ENCODE data around the gene MYO9B. TPM values are rescaled to one million over a fixed set of nuclear protein-coding genes. Genes with fewer than 3 reads are reported as not detected.

Gene MYO9B
- total RNA-seq, 1 donor from 2014 or later, result 123 TPM

GRCh38 chr19:17078920-17079709, 3.5 kb downstream of the MYO9B start:
- H3K9ac ChIP-seq (ENCODE audit: low read length), result peak overlapping the region; percentile 98
- peaks cover 57% of the 10 kb centered on the region for H4K20me1 ChIP-seq (ENCODE audit: insufficient read depth, low read length)
- Mint-ChIP-seq H3K4me1 (ENCODE audit: low read depth, unreplicated experiment) (peaks cover 36% of the 10 kb centered on the region), H3K4me3 (ENCODE audit: unreplicated experiment) (peak overlapping the region; percentile 78), H3K36me3 (ENCODE audit: low read depth, unreplicated experiment) (peaks cover 9% of the 10 kb centered on the region), H3K27me3 (ENCODE audit: low read depth, unreplicated experiment) (no peaks in the 10 kb centered on the region), H3K9me3 (ENCODE audit: unreplicated experiment) (no peaks in the 10 kb centered on the region), H3K27ac (ENCODE audit: unreplicated experiment) (peak overlapping the region; percentile 96)
- peak overlapping the region; percentile 94 for H3K4me2 ChIP-seq (ENCODE audit: low read length)
- H3K36me3 ChIP-seq (ENCODE audit: insufficient read depth, low read length), result peaks cover 7% of the 10 kb centered on the region
- H3K9me3 ChIP-seq (ENCODE audit: insufficient read depth, low read depth, low read length), result no peaks in the 10 kb centered on the region
- peaks cover 89% of the 10 kb centered on the region for H3K79me2 ChIP-seq (ENCODE audit: insufficient read depth, low read length)
- no peaks in the 10 kb centered on the region for H3K27me3 ChIP-seq (ENCODE audit: insufficient read depth, low read length)
- H3K27ac ChIP-seq (ENCODE audit: low read depth, low read length), result peak overlapping the region; percentile 99
- H2AFZ ChIP-seq (ENCODE audit: low read depth, low read length), result peak overlapping the region; percentile 9
- H3K4me3 ChIP-seq (ENCODE audit: insufficient read depth, low read depth, low read length), result peak overlapping the region; percentile 63
- no peak for FAIRE-seq
- H3K4me1 ChIP-seq (ENCODE audit: insufficient read depth, low read length), result peaks cover 43% of the 10 kb centered on the region
- TF ChIP-seq CTCF (IDR thresholded peaks at IDR 0.05; ENCODE audit: insufficient read depth, low read depth, low read length) (no peak), EZH2 (IDR thresholded peaks at IDR 0.05; ENCODE audit: insufficient read depth, low read length) (no peak)
- DNase-seq (ENCODE audit: low read depth), result peak; percentile 26

GRCh38 chr19:17079710-17080439, 4.3 kb downstream of the MYO9B start:
- Mint-ChIP-seq H3K27ac (ENCODE audit: unreplicated experiment) (peak overlapping the region; percentile 96), H3K27me3 (ENCODE audit: low read depth, unreplicated experiment) (no peaks in the 10 kb centered on the region), H3K36me3 (ENCODE audit: low read depth, unreplicated experiment) (peaks cover 9% of the 10 kb centered on the region), H3K9me3 (ENCODE audit: unreplicated experiment) (no peaks in the 10 kb centered on the region), H3K4me3 (ENCODE audit: unreplicated experiment) (peak overlapping the region; percentile 78), H3K4me1 (ENCODE audit: low read depth, unreplicated experiment) (peaks cover 36% of the 10 kb centered on the region)
- peak; percentile 91 for FAIRE-seq
- H3K36me3 ChIP-seq (ENCODE audit: insufficient read depth, low read length), result peaks cover 7% of the 10 kb centered on the region
- peak; percentile 98 for DNase-seq (ENCODE audit: low read depth)
- H3K9ac ChIP-seq (ENCODE audit: low read length), result peak overlapping the region; percentile 98
- TF ChIP-seq CTCF (IDR thresholded peaks at IDR 0.05; ENCODE audit: insufficient read depth, low read depth, low read length) (peak; percentile 88), EZH2 (IDR thresholded peaks at IDR 0.05; ENCODE audit: insufficient read depth, low read length) (no peak)
- peak overlapping the region; percentile 63 for H3K4me3 ChIP-seq (ENCODE audit: insufficient read depth, low read depth, low read length)
- no peaks in the 10 kb centered on the region for H3K27me3 ChIP-seq (ENCODE audit: insufficient read depth, low read length)
- H3K4me1 ChIP-seq (ENCODE audit: insufficient read depth, low read length), result peaks cover 35% of the 10 kb centered on the region
- H2AFZ ChIP-seq (ENCODE audit: low read depth, low read length), result peak overlapping the region; percentile 9
- peak overlapping the region; percentile 94 for H3K4me2 ChIP-seq (ENCODE audit: low read length)
- H3K27ac ChIP-seq (ENCODE audit: low read depth, low read length), result peak overlapping the region; percentile 99
- peaks cover 89% of the 10 kb centered on the region for H3K79me2 ChIP-seq (ENCODE audit: insufficient read depth, low read length)
- H3K9me3 ChIP-seq (ENCODE audit: insufficient read depth, low read depth, low read length), result no peaks in the 10 kb centered on the region
- peaks cover 63% of the 10 kb centered on the region for H4K20me1 ChIP-seq (ENCODE audit: insufficient read depth, low read length)
